ENCODE results near the gene NRARP. TPM values are rescaled to one million over a fixed set of nuclear protein-coding genes. Genes with fewer than 3 reads are reported as not detected.

The NRARP gene
- total RNA-seq, 1 experiment from 2014 or later, result 0.12 TPM

DNA sequence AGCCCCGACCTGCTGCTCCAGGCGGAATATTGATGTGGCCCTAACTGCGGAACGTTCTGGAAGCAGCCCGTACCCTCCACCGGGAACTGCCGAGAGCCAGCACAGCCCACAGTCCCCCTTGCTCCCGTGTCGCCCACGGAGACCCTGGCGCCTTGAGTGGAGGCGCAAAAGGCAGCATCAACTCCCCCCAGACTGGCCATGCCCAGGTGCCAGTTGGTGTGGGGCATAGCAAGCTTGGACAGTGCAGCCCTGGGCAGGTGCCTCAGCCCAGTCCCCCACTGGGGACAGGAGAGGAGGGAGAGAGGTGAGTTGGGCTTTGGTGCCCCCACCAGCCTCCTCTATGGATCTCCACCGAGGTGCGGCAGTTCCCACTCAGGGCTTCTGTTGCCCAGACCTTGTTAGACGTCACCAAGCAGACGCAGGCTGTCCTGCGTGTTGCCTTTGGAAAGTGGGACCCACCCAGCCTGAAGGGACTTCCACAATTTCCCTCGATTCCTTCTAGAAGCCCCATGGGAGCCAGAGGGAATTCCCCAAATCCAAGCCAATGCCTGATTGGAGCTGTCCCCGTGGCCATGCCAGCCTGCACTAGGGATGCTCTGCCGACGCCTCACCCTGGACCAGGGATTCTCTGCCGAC lies 19.8 kb upstream of the NRARP start:
- no peak for DNase-seq (ENCODE audit: low read depth)

DNA sequence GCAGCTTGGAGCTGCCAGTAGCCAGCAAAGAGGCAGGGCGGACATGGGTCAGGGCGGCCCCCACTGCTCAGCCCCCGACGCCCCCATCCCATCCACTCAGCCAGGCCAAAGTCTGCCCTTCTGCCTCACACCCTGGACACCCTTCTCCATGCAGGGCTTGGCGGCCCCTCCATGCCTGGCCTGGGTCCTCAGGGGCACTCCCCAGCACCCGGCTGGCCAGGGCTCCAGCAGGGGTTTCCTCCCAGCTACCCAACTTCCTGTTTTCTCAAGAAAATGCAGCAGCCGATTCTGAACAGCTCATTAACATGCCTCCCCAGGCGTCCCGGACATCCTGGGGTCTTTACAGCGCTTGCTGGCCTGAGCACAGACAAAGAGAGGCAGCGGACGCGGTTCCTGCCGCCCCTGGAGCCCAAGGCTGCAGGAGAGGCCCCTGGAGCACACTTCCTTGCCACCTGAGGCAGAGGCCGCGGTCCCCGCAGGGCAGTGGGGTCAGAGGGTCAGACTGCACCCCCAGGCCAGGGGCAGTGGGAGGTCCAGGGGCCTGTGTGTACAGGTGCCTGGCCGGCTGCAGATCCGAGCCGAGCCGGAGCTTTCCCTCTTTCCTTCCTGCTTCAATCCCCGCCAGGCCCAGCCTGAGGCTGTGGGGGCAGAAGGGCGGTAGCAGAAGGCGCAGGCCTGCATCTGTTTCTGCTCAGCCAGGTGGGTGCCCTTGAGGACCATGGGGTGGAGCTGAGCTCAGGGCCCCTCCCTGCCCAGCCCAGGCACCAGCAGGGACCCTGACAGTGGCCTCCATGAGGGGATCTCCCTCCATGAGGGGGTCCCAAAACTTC lies 18.7 kb upstream of the NRARP start:
- no peak for DNase-seq (ENCODE audit: low read depth)

DNA sequence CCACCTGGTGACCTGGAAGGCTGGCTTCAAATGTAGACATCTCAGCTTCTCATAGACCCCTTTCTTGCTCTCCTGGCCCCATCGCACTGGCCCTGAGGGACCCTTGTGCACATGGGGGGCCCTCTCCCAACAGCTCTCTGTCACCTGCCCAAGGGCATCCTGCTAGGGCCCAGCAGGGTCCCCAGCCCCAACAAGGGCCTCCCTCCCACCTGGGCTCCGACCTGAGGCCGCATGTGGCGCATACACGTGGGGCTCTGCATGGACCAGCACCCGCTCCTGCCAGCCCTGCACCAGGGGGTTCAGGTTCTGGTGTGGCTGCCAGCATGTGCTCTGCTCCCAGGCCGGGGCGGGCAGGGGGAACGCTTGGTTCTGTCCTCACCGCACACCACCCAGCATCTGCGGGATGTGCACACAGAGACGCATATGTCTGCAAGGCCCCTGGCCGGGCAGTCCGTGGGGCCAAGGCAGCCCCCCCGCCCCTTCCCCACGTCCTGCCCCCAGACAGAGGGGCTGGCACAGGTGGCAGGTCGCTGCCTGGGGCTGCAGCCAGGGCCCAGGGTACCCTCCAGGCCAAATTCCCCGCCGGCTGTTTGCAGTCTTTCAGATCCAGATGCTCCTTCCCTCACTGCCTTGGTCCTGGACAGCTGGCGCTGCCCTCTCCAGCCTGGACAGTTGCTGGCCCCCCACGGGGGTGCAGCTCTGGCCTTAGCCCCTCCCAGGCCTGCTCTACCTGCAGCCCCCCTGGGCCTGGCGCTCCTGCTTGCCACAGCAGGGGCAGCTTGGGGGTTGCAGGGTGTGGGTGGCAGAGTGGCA lies 17.9 kb upstream of the NRARP start:
- no peak for DNase-seq (ENCODE audit: low read depth)

DNA sequence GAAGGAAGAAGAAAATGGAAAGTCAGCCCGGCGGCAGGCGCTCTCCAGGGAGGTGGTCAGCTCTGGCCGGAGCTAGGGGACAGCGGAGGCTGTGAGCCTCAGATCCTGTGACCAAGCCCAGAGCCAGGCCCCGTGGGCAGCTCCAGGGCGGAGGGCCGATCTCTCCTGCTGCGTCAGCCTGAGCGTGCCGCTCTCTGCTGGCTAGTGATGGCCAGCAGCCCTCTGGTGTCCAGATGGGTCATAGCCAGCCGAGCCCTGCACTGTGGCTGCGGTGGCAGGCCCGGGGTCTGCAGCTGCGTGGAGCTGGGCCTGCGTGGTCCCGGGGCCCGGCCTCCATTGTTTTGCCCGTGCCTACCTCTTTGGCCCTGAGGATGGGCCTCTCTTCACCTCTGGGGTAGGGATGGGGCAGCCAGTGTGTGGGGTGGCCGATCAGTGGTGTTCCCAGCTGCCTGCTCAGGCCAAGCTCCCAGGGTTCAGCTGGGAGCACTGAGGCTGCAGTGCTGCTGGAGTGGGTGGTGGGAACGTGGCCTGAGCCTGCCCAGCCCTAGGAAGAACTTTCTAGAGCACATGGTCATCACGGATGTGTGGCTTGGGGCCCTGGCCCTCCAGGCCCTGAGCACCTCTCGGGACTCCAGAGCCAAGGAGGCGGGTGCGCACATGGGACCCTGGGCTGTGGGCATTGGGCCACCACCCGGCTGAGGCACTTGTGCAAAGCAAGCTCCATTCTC lies 17.1 kb upstream of the NRARP start:
- peak; percentile 39 for DNase-seq (ENCODE audit: low read depth)

DNA sequence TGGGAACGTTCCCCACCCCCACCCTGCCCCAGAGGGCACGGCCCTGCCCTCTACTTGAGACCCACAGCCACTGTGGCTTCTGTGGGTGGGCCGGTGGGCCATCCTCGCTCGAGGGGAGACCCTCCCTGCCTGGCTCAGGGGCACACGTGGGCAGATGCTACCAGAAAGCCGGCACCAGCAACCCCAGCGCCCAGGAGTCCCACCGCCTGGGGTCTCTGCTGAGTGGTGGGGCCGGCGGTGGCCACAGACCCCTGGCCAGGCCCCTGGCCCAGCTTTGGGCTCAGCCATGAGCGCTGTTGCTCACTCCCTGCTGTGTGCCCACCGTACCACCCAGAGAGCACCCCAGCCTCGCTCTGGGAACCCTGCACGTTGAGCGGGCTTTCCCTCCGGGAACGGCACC lies 16.5 kb upstream of the NRARP start:
- DNase-seq (ENCODE audit: low read depth), result no peak

DNA sequence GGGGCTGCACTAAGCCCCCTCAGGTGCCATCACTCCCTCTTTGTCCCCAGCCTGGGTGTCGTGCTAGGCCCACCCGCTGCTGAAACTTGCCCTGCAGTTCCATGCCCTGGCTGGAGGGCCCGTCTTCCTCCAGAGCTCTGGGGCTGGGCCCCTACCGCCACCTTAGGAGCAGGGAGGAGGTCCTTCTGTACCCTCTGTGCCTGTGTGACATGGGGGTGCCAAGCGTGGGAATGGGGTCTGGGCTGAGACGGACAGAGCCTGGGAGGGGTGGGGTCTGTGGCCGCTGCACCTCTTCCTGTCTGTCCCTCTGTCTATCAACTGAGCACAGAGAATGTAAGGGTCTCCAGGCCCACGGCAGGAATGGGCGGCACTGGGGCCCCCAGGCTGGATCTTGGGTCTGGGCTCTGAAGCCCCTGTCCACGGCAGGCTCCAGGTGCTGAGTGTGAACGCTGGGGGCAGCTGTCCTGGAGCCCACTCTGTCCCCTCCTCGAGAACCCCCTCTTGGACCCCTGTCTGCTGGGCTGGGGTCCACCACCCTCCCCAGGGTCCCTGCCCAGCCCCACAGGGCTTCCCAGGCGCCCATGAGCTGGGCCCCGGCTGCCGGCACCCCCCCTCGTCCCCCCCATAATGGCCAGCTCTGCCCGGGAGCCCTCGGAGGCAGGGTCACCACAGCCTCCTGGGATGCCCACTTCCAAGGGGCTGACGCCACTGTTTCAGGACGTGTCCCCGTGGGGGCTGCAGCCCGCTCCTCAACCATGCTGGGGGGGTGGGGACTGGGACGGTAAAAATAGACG lies 15.8 kb upstream of the NRARP start:
- DNase-seq (ENCODE audit: low read depth), result no peak

DNA sequence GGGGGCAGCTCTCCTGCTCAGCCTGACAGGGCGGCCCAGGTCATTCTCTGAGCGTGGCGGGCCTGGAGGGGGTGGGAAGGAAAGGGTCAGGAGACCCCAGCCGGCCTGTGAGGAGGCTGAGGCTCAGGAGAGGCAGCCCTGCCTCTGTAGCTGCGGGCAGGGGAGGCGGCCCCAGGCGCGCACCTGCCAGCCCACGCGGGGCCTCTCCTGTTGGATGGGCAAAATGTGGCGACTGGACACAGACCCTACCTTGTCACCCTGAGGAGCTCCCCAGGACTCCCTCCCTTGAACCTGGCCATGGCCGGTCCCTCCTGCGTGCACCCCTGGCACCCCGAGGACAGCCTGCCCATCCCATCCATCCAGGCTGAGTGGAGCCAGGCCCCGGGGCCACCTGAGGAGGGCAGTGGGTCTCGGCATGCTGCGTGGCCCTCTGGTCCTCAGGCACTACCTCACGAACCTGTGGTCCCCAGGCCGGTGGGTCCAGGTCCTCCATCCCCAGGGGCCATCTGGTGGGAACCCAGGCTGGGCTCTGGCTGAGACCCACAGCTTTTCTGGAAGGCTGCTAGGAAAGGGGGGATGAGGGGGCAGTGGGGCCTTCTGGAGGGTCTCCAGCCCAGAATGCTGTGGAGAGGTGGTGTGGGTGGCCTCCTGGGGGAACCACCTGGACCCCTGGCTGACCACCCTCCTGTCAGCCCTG lies 15.1 kb upstream of the NRARP start:
- DNase-seq (ENCODE audit: low read depth), result no peak

DNA sequence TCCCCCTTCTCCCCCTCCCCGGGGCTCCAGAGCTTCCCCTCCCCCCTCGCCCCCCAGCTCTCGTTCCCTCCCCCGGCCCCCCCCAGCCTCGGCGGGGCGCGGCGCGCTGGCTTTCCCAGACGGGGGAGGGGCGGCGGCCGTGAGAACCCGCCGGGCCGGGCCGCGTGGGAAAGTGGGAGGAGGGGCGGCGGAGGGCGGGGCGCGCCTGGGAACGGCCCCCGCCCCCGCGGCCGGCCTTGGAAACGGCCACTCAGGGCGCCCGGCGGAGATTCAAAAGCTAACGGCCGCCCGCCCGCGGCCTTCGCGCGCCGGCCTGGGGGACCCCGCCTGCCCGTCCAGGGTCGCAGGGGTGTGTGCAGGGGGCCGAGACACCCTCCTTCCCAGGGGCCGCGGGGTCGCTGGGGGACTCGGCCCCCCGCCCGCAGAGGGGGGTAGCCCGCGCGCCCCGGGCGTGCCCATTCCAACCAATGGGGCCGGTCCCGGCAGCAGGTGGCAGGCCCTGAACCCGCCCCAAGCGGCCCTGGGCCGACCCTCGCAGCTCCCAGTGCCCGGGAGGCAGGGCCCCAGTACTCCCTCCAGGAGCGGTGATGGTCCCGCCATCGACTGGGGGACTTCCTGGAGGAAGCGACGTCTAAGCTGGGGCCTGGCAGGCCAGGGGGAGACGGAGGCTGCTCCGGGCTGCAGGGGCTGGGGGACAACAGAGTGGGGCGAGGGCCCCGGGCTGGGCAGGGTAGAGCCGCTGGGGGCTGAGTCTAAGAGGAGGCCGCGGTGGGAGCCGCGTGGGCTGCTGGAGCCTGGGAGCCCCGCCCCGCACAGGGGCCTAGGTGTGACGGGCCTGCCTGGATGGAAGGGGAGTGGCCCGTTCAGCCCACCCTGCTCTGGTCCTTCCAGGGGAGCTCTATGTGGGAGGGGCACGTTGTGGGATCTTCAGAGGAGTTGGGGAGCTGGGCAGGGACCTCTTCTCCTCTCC lies 14.2 kb upstream of the NRARP start:
- no peak for DNase-seq (ENCODE audit: low read depth)

DNA sequence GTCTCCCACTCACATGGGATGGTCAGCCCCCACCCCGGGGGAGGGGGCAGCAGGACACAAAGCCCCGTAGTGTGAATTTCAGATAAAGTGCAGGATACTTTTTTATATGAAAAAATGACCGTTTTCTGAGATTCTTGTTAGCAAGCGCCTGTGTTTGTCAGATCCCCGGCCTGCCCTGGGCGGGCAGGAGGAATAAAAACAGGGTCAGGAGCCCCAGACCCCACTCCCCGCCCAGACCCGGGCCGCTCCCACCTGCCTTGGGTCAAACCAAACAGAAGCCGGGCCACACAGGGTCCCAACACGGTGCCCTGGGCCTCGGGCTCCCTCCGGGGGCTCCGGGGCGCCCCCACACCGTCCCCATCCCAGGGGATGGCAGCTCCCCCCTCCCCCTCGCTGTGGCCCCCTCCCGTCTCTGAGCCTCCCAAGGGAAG lies 13.5 kb upstream of the NRARP start:
- DNase-seq (ENCODE audit: low read depth), result no peak

DNA sequence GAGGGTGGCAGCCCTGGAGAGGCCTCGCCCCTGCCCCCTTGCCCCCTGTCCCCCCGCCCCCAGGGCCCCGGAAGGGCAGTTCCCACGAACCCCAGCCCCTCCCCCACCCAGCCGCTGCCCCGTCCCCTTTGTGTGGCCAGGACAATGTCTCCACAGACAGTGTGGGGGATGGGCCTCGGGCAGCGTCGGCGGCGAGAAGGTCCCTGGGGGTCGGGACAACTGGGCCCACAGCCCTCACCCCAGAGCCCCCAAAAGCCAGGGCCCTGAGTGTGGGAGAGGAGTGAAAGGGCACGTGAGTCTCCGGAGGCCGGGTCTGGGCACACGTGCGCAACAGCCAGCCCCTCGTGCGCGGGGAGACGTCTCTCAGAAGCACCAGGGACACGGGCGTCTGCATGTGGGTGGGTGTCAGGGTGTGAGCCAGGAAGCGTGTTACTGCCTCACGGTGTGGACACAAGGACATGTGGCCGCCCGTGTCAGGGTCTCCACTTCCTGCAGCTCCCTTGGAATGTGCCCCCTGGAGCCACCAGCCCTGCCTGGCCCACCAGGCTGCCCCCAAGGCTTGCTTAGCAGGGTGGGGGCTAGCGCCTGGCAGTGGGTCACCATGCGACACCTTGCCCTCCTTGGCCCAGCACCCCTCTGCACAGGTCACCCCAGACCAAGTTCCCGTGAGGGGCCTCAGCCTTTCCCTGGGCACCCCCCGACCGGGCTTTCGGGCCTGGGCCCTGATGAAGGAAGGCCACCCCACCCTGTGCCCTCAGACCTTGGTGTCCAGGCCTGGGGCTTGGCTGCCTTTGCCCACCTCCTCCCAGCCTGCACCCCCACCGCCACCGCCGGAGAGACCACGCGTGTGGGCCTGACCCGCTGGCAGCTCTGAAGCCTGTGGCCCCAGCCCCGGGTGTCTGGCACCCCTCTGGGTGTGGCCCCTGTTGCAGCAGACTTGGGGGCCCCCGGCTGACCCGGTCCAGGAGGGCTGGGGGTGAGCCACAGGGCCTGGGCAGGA lies 12.8 kb upstream of the NRARP start:
- DNase-seq (ENCODE audit: low read depth), result no peak

DNA sequence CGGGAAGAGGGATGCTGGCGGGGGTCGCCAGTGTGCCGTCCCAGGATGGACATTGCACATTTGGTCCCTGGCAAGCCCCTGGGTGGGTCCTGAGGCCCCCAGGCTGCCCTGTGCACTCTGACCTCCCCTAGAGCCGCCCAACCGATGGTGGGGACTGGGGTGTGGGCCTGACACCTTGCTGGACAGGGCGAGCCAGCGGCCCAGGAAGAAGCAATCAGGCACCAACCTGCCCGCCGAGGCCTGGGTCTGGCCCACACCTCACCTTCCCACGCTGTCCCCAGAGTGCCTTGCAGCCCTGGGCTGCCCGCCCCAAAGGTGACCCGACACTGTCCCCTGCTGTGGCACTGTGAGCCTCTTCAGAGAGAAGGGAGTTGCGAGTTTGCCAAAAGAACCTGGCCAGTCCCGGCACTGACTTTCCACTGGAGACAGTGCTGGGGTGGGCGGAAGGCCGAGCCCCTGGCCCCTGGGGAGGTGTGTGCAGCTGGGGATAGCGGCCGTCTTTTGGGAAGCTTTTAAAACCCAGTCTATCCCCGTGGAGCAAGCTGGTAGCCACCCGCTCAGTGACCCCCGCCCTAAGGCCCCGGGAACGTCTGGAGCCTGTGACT lies 12.0 kb upstream of the NRARP start:
- DNase-seq (ENCODE audit: low read depth), result no peak

DNA sequence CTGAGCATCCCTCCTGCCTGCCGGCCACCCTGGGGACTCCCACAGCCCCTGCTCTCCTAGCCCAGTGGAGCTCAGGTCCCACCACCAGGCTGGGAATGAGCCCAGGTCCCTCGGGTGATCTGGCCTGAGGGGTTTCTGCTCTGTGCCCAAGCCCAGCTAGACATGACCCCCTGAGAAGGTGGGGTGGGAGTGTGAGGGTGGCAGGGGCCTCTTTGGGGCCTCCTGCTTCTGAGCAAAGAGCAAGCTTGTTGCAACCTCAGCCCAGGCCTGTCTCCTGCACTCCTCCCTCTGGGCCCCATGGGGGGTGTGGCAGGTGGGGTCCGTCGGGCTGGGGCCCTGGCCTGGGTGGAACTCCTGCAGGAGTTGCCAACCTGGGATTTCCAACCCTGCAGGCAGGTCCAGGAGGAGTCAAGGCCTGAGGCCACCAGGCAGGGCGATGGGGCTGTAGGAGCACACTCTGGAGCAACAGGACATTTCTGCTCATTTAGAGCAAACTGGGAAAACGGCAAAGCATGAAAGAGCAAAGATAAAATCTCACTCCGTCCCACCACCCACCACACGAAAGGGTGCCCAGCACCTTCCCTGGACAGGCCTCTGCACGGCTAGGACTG lies 11.4 kb upstream of the NRARP start:
- DNase-seq (ENCODE audit: low read depth), result no peak

DNA sequence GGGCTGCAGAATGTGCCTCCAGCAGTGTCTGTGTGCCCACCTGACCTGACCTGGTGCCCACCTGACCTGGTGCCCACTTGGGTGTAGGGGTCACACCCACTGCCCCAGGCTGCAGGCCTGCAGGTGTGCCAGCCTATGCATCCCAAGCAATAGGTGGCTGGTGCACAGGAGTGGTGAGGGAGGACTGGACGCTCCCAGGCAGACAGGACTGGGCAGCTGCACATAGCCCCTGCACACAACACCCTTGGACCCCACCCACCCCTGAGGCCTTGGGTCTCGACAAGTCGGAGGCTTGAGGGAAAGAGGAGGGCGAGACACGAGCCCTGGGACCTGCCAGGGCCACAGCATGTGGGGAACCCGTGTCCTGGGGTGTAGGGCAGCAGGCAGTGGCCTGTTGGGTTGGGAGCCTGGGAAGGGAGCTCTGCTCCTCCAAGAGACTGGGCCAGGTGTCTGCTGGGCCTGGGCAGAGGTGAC lies 10.8 kb upstream of the NRARP start:
- DNase-seq (ENCODE audit: low read depth), result no peak

DNA sequence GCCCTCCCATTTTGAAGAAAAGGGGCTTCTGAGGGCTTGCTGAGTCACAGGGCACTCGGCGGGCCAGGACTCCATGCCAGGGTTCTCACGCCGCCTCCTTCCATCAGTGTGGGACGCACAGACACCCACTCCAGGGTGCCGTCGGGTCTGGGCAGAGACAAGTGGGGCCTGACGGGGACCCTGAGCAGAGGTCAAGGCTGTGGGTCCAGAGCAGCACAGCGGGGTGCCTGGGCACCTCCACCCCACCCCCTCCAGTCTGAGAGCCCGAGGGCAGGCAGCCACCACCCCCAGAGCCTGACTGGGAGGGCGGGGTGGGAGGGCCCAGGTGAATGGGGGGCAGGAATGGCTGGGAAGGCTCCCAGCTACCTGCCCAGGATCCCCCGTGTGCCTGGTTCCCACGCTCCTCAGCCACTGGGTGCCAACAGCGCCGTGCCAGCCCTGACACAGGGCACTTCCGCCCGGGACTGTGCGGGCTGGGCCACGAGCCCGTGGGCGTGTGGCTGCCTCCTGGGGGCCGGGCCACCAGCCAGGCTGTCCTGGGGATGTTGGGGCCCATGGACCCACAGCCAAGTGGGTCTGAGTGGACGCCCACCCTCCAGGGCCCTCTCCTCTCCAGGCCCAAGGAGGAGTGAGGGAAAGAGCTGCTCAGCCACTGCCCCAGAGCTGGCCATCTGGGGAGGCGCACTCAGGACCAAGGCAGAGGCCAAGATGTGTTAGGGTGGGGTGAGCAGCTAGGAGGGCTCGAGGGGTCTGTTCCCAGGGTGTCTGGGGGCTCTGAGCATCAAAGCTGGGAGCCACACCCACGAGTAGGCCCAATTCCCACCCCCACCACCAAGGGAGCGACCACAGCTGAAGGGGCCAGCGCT lies 10.1 kb upstream of the NRARP start:
- DNase-seq (ENCODE audit: low read depth), result no peak

DNA sequence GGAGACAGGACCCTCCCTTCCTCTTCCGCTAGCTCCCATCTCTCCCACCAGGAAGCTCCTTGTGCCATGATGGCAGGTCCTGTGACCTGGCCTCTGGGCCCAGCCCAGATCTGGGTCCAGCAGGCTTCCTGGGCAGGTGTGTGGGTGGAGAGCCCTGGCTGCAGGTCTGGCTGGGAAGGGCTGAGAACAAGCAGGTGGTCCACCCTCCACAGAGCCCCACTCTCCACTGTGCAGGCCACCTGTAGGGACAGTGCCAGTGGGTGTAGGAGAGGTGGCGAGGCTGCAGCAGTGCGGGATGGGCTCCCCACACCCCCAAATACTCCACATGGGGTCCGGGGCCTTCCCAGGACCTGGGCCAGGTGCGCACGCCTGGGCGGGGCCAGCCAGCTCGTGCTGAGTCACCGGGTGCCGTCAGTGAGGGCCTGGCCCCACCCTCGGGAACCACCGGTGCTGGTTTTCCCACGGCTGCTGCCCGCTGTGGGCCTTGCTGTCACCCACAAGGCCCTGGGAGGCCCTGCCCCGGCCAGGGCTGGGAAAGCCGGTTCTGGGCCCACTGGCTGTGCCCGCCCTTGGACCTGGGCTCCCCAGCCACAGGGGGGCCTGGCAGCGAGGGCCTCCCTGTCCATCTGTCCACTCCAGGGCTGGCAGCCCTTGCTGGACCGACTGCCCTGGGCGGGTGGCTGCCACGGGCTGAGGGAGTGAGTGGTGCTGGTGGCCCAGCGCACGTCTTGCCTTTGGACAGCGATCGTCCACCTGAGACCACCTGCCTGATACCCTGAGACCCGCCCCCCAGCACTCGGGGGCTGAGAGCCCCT lies 9.3 kb upstream of the NRARP start:
- DNase-seq (ENCODE audit: low read depth), result no peak
